Stimulated activated CD4-positive, alpha-beta T cell treated with anti-CD3 and anti-CD28 coated beads, Interleukin-2, amount 100 ng/mL, for 4 hours (primary cell): ENCODE data around the gene DUSP21.
"Not testable (repeated sequence)": the region's sequence is repeated elsewhere in the genome, so short reads cannot be mapped to it uniquely, and the experiment has no call there.

Experiments used
- DNase-seq: peaks from one replicate; pipeline ENCODE4 v3.0.0-alpha.2; 2020; ENCODE audit warnings: low read depth

The DUSP21 gene

GRCh38 chrX:44843753-44844152, at the start of gene DUSP21:
Gene DUSP21, plus strand, starts transcription at chrX:44844021. Its CDS starts 112 bp downstream, at chrX:44844133.
- DNase-seq = no peak

GRCh38 chrX:44795945-44796450, 47.8 kb upstream of the DUSP21 start:
- no peak for DNase-seq

GRCh38 chrX:44802613-44803012, 41.2 kb upstream of the DUSP21 start:
- DNase-seq = no peak

- DNase-seq = no peak
Observed at GRCh38 chrX:44815681-44816080, 28.1 kb upstream of the DUSP21 start.

GRCh38 chrX:44816367-44816766, 27.5 kb upstream of the DUSP21 start:
- DNase-seq = no peak

- DNase-seq = no peak
Observed at GRCh38 chrX:44817029-44817428, 26.8 kb upstream of the DUSP21 start.

- no peak for DNase-seq
Observed at GRCh38 chrX:44822601-44823000, 21.2 kb upstream of the DUSP21 start.

GRCh38 chrX:44823193-44823592, 20.6 kb upstream of the DUSP21 start:
- not testable (repeated sequence) for DNase-seq

GRCh38 chrX:44828008-44828605, 15.7 kb upstream of the DUSP21 start:
- no peak for DNase-seq

GRCh38 chrX:44829832-44830231, 14.0 kb upstream of the DUSP21 start:
- DNase-seq = no peak

- DNase-seq = no peak
Observed at GRCh38 chrX:44842550-44843317, 1.1 kb upstream of the DUSP21 start.

GRCh38 chrX:44843318-44843702, 511 bp upstream of the DUSP21 start:
- no peak for DNase-seq

GRCh38 chrX:44844204-44844603, 383 bp downstream of the DUSP21 start:
- DNase-seq = no peak

- not testable (repeated sequence) for DNase-seq
Observed at GRCh38 chrX:44850891-44851290, 7.1 kb downstream of the DUSP21 start.

GRCh38 chrX:44871114-44871645, 27.4 kb downstream of the DUSP21 start:
- no peak for DNase-seq

- peak; percentile 3 for DNase-seq
Observed at GRCh38 chrX:44871931-44872820, 28.4 kb downstream of the DUSP21 start.

GRCh38 chrX:44872821-44873414, 29.1 kb downstream of the DUSP21 start, which contains the start of gene KDM6A:
Gene KDM6A, plus strand, starts transcription at chrX:44873188. Its CDS starts 364 bp downstream, at chrX:44873552.
- DNase-seq = peak; percentile 92

- DNase-seq = peak; percentile 12
Observed at GRCh38 chrX:44873415-44874276, 29.8 kb downstream of the DUSP21 start.

GRCh38 chrX:44874420-44875184, 30.8 kb downstream of the DUSP21 start:
- peak; percentile 31 for DNase-seq

GRCh38 chrX:44875185-44875489, 31.3 kb downstream of the DUSP21 start:
- DNase-seq = no peak
